Measurements from ENCODE around the gene CA5B.
"Not testable (repeated sequence)": the region's sequence is repeated elsewhere in the genome, so short reads cannot be mapped to it uniquely, and the experiment has no call there.

The CA5B gene

GRCh38 chrX:15723887-15724517 is 14.1 kb upstream of the CA5B start:
- no peaks in the 10 kb centered on the region for H3K27me3 ChIP-seq (ENCODE audit: insufficient read depth, low read length)
- no peaks in the 10 kb centered on the region for H4K20me1 ChIP-seq (ENCODE audit: insufficient read depth, low read length)
- H3K9me2 ChIP-seq (ENCODE audit: low read depth, low read length), result no peaks in the 10 kb centered on the region
- H3K9ac ChIP-seq (ENCODE audit: low read length), result no peak overlapping the region
- H3K4me3 ChIP-seq (ENCODE audit: low read depth, low read length, poor library complexity, severe bottlenecking), result no peak overlapping the region
- no peaks in the 10 kb centered on the region for H3K36me3 ChIP-seq (ENCODE audit: insufficient read depth, low read length)
- no peak overlapping the region for H3K27ac ChIP-seq (ENCODE audit: low read depth, low read length, poor library complexity, severe bottlenecking)
- H3K4me1 ChIP-seq (ENCODE audit: insufficient read depth, low read length, severe bottlenecking), result no peaks in the 10 kb centered on the region
- H3K79me2 ChIP-seq (ENCODE audit: insufficient read depth, low read length), result no peaks in the 10 kb centered on the region
- TF ChIP-seq, protein P1, sequence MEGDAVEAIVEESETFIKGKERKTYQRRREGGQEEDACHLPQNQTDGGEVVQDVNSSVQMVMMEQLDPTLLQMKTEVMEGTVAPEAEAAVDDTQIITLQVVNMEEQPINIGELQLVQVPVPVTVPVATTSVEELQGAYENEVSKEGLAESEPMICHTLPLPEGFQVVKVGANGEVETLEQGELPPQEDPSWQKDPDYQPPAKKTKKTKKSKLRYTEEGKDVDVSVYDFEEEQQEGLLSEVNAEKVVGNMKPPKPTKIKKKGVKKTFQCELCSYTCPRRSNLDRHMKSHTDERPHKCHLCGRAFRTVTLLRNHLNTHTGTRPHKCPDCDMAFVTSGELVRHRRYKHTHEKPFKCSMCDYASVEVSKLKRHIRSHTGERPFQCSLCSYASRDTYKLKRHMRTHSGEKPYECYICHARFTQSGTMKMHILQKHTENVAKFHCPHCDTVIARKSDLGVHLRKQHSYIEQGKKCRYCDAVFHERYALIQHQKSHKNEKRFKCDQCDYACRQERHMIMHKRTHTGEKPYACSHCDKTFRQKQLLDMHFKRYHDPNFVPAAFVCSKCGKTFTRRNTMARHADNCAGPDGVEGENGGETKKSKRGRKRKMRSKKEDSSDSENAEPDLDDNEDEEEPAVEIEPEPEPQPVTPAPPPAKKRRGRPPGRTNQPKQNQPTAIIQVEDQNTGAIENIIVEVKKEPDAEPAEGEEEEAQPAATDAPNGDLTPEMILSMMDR (IDR thresholded peaks at IDR 0.05; ENCODE audit: low read length), result no peak
- TF ChIP-seq EZH2 (IDR thresholded peaks at IDR 0.05; ENCODE audit: borderline replicate concordance, low read length), result no peak
- no peaks in the 10 kb centered on the region for H3K9me3 ChIP-seq (ENCODE audit: low read length)
- H2AFZ ChIP-seq (ENCODE audit: low read length), result no peak overlapping the region
- H3F3A ChIP-seq (ENCODE audit: insufficient read depth, low read length), result no peaks in the 10 kb centered on the region
- H3K4me2 ChIP-seq (ENCODE audit: low read length), result no peak overlapping the region

- no peak overlapping the region for H3K4me3 ChIP-seq (ENCODE audit: low read depth, low read length, poor library complexity, severe bottlenecking)
- no peak overlapping the region for H3K4me2 ChIP-seq (ENCODE audit: low read length)
- H3K9ac ChIP-seq (ENCODE audit: low read length), result no peak overlapping the region
- H2AFZ ChIP-seq (ENCODE audit: low read length), result no peak overlapping the region
- no peaks in the 10 kb centered on the region for H3F3A ChIP-seq (ENCODE audit: insufficient read depth, low read length)
- no peaks in the 10 kb centered on the region for H3K27me3 ChIP-seq (ENCODE audit: insufficient read depth, low read length)
- no peaks in the 10 kb centered on the region for H3K4me1 ChIP-seq (ENCODE audit: insufficient read depth, low read length, severe bottlenecking)
- H3K36me3 ChIP-seq (ENCODE audit: insufficient read depth, low read length), result no peaks in the 10 kb centered on the region
- no peaks in the 10 kb centered on the region for H3K9me2 ChIP-seq (ENCODE audit: low read depth, low read length)
- H3K27ac ChIP-seq (ENCODE audit: low read depth, low read length, poor library complexity, severe bottlenecking), result no peak overlapping the region
- H4K20me1 ChIP-seq (ENCODE audit: insufficient read depth, low read length), result no peaks in the 10 kb centered on the region
- H3K9me3 ChIP-seq (ENCODE audit: low read length), result no peaks in the 10 kb centered on the region
- H3K79me2 ChIP-seq (ENCODE audit: insufficient read depth, low read length), result no peaks in the 10 kb centered on the region
- TF ChIP-seq, protein P1 (IDR thresholded peaks at IDR 0.05; ENCODE audit: low read length), result no peak
- no peak for TF ChIP-seq EZH2 (IDR thresholded peaks at IDR 0.05; ENCODE audit: borderline replicate concordance, low read length)
Measured at GRCh38 chrX:15724911-15725310, 13.2 kb upstream of the CA5B start.

DNA sequence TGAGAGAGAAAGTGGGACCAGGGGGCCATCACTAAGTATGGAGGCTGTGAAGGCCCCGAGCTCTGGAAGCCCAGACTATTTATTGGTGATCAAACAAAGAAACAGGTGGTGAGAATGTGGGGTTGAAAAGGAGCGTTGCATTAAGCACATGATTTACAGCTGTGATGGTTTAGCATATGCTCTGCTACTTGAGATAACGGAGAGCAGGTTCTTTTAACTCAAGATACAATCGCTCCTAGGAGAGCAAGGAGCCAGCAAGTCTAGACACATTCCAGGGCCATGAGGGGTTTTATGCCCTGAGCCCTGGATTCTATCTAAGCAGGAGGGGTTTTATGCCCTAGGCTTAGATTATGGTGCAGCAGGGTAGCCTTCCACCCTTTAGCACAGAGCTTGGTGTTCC is 6.7 kb upstream of the CA5B start:
- H3K9me2 ChIP-seq (ENCODE audit: low read depth, low read length); H3K36me3 ChIP-seq (ENCODE audit: insufficient read depth, low read length); H3K4me3 ChIP-seq (ENCODE audit: low read depth, low read length, poor library complexity, severe bottlenecking): not testable (repeated sequence)

More for the DNA sequence above, 6.7 kb upstream of the CA5B start:
- not testable (repeated sequence) for H3F3A ChIP-seq (ENCODE audit: insufficient read depth, low read length); H3K27ac ChIP-seq (ENCODE audit: low read depth, low read length, poor library complexity, severe bottlenecking); H3K79me2 ChIP-seq (ENCODE audit: insufficient read depth, low read length); H3K4me2 ChIP-seq (ENCODE audit: low read length); H4K20me1 ChIP-seq (ENCODE audit: insufficient read depth, low read length); H3K27me3 ChIP-seq (ENCODE audit: insufficient read depth, low read length); H3K9me3 ChIP-seq (ENCODE audit: low read length); H3K4me1 ChIP-seq (ENCODE audit: insufficient read depth, low read length, severe bottlenecking); H3K9ac ChIP-seq (ENCODE audit: low read length); H2AFZ ChIP-seq (ENCODE audit: low read length)

Measured in OCI-LY1 (cell line).